Sigmoid colon (tissue), 4 donors: ENCODE data around the gene C1R.

Experiments used
- EP300 ChIP-seq, 4 donors: sonication (generic); formaldehyde crosslinking; IDR thresholded peaks; one replicate each; pipeline ENCODE4 v1.6.1; 2017; ENCODE audit warnings: antibody characterized with exemption in 4 of 4
- POLR2AphosphoS5 ChIP-seq, 4 donors: sonication (generic); formaldehyde crosslinking; IDR thresholded peaks; one replicate each; pipeline ENCODE4 v1.6.1; 2017; ENCODE audit warnings: antibody characterized with exemption in 4 of 4
- TF ChIP-seq, protein P1 (sequence below), 4 experiments: fragments of 450-650 bp in 3 of 4; fragments of 200-600 bp in 1 of 4; IDR thresholded peaks; one replicate each; pipeline ENCODE4 v1.5.1; 2016 to 2019; ENCODE audit warnings: antibody characterized with exemption in 4 of 4, mild to moderate bottlenecking in 3 of 4, moderate library complexity in 2 of 4

- TF ChIP-seq, protein P1, sequence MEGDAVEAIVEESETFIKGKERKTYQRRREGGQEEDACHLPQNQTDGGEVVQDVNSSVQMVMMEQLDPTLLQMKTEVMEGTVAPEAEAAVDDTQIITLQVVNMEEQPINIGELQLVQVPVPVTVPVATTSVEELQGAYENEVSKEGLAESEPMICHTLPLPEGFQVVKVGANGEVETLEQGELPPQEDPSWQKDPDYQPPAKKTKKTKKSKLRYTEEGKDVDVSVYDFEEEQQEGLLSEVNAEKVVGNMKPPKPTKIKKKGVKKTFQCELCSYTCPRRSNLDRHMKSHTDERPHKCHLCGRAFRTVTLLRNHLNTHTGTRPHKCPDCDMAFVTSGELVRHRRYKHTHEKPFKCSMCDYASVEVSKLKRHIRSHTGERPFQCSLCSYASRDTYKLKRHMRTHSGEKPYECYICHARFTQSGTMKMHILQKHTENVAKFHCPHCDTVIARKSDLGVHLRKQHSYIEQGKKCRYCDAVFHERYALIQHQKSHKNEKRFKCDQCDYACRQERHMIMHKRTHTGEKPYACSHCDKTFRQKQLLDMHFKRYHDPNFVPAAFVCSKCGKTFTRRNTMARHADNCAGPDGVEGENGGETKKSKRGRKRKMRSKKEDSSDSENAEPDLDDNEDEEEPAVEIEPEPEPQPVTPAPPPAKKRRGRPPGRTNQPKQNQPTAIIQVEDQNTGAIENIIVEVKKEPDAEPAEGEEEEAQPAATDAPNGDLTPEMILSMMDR (IDR thresholded peaks at IDR 0.05) = peak; percentile 82 to 99 (median 89)
- TF ChIP-seq POLR2AphosphoS5 (IDR thresholded peaks at IDR 0.05) (peak; percentile 70 to 89 (median 84)), EP300 (IDR thresholded peaks at IDR 0.05) (peak in 3 of 4 donors; percentile 21 to 72 (median 54))
Measured at GRCh38 chr12:7060353-7060954, 31.8 kb downstream of the C1R start, which contains the start of gene C1S.
